Left hindlimb (tissue), 1 donor: Measurements from ENCODE around the gene ADCY7.
A peak's percentile ranks its signal among the peaks of the same experiment; 100 is the strongest.

Source experiments
- DNase-seq: peaks from one replicate; pipeline ENCODE4 v3.0.0-alpha.2; 2018

Gene ADCY7

DNA sequence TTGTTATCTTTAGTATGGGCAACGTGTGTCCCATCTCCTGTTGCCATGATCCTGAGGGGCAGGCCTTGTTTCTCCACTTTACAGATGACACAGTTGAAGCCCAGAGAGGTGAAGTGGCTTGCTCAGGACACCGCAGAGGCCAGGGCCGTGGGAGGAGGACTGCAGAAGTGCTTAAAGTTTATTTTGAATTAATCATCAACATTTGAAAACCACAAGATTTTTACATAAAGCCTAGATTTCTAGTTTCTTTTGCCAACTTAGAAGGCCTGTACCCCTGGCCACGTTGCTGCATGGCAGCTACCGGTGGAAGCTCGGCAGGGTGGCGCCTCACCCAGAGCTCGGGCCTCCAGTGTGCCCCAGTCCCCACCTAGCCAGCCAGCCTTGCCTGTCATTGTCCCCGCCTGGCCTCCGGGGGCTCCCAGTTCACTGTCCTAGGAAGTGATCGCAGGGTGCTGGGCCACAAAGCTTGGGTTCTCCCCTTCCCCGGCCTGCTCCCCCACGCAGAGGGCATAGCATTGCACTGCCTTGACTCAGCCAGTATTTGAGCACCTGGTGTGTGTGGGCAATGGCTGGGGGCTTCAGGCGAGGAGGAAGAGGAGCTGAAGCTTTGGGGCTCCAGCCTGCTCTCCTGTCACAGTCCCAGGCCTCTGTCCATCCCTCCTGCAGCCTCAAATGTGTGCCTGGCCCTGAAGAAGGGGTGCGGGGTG, 14.8 kb upstream of the ADCY7 start:
- peak; percentile 37 for DNase-seq

GRCh38 chr16:50252082-50252611, 14.2 kb upstream of the ADCY7 start:
- DNase-seq, result no peak

DNA sequence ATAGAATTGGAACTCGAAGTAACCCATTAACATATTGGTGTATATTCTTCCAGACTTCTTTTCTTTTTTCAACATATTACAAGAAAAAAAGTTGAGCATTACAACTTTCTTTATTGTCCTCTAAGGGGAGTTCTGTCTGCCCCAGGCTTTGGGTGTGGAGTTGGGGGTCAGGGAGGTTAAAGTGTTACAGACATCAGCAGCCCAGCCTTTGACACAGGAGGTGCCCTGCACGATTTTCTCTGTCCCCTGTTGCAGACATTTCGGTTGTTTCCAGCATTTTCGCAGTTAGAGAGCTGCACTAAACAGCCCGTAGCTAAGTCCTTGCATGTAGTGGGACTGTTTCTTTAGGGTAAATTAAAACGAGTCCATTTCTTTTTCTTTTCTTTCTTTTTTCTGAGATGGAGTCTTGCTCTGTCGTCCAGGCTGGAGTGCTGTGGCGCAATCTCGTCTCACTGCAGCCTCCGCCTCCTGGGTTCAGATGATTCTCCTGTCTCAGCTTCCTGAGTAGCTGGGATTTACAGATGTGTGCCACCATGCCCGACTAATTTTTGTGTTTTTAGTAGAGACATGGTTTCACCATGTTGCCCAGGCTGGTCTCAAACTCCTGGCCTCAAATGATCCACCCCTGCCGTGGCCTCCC, 13.4 kb upstream of the ADCY7 start:
- no peak for DNase-seq

- DNase-seq, result no peak
Measured at GRCh38 chr16:50253514-50253910, 12.8 kb upstream of the ADCY7 start.

- DNase-seq, result no peak
Measured at GRCh38 chr16:50254072-50254471, 12.3 kb upstream of the ADCY7 start.

GRCh38 chr16:50255538-50255937, 10.8 kb upstream of the ADCY7 start:
- no peak for DNase-seq

GRCh38 chr16:50256604-50257003, 9.7 kb upstream of the ADCY7 start:
- no peak for DNase-seq

DNA sequence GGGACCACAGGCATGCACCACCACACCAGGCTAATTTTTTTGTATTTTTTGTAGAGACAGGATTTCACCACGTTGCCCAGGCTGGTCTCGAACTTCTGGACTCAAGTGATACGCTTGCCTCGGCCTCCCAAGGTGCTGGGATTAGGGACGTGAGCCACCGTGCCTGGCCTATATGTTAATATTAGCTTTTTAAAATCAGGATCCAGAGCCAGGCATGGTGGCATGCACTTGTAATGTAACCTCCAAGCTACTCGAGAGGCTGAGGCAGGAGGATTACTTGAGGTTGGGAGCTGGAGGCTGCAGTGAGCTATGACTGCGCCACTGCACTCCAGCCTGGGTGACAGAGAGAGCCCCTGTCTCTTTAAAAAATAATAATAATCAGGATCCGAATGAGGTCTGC, 8.5 kb upstream of the ADCY7 start:
- no peak for DNase-seq

DNA sequence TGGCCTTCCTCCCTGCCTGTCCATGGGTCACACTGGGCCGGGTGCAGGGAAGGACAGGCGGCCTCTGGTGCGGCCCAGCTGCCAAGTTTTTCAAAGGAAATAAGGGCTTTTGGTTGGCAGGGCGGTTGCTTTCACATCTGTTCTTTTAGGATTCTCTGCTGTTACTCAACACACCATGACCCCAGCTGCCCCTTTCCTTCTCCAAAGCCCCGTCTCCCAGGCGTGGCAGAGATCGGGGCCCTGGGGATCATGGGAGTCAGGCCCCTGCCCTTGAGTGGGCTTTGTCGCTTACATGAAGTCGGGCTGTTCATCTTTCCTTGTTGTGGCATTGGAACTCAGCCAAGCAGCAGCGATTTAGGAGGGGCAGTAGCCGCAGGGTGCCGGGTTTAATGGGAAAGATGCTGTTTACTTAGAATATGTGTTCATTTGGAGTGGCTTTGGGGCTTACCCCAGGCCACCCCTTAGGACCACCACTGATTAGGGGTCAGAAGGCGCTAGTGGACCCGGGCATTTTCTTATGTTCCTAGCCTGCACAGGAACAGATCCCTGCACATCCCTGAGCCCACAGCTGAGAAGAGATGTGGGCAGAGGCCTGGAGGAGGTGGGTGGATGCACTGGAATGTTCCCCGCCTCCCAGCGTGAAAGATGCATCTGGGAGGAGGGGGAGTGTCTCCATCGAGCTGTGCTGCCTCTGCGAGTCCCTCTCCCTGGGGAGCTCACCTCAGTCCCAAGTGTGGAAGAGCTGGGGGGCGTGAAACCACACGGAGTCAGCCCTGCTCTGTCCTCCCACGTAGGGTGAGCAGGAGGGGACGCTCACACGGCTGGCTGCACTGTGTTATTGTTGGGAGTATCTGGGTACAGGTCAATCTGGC, 6.8 kb upstream of the ADCY7 start:
- DNase-seq, result peak; percentile 71

- no peak for DNase-seq
Measured at GRCh38 chr16:50260206-50261159, 5.9 kb upstream of the ADCY7 start.

DNA sequence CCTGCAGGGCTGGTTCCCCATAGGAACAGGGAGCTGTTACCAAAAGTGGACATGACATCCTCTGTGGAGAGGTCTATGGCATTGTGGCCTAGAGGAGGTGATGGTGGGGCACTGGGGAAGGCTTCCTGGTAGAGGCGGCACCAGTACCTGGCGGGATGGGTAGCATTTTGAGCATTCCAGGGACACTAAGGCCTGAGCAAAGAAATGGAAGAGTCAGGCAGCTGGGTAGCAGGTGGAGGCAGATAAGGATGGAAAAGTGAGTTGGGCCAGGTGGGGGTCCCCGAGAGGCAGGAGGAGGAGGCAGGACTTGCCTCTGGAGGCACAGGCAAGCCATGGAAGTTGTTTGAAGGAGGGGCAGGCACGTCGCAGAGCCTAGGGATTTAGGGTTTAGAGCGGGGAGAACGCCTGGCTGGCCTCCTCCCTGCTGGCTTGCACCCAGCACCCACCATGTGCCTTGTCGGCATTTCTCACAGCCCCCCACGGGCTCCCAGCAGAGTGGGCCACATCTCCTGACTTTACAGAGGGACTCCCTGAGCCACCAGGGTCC, 5.1 kb upstream of the ADCY7 start:
- no peak for DNase-seq

GRCh38 chr16:50261707-50262235, 4.6 kb upstream of the ADCY7 start:
- DNase-seq, result no peak

DNA sequence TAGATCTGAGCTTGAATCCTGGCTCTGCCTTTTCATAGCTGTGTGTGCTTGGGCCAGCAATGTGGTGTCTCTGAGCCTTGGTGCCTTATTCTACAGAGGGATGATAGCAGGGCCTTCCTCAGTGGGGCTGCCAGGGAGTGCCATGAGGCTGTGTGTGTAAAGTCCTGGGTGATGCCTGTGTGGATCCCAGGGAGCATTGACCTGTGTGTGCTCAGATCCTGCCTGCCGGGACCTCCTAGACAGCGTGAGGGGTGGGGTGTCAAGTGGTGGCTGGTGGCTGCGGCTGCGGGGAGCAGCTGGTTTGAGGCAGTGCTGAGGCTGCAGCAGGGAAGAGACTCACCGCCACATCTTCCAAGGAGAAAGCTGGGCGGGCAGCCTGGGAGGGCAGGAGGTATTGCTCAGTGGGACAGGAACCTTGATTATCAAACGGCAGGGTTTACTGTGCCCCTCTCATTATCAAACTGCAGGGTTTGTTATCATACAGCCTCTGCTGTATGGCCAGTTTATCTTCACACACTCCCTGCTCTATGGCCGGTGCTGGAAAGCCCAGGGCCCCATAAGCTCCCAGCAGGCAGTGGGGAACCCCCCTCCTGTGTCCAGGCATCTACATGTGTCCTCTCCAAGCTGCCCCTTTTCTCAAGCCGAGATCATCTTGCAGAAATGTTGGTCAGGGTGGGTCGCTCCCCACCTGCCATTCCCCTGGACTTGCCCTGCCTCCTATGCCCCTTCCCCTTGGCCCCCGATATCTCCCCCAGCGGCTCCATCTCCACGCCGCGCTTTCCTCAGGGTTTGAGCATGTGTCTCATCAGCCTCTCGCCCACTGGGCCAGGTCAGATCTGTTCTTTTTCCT, 3.1 kb upstream of the ADCY7 start:
- no peak for DNase-seq

DNA sequence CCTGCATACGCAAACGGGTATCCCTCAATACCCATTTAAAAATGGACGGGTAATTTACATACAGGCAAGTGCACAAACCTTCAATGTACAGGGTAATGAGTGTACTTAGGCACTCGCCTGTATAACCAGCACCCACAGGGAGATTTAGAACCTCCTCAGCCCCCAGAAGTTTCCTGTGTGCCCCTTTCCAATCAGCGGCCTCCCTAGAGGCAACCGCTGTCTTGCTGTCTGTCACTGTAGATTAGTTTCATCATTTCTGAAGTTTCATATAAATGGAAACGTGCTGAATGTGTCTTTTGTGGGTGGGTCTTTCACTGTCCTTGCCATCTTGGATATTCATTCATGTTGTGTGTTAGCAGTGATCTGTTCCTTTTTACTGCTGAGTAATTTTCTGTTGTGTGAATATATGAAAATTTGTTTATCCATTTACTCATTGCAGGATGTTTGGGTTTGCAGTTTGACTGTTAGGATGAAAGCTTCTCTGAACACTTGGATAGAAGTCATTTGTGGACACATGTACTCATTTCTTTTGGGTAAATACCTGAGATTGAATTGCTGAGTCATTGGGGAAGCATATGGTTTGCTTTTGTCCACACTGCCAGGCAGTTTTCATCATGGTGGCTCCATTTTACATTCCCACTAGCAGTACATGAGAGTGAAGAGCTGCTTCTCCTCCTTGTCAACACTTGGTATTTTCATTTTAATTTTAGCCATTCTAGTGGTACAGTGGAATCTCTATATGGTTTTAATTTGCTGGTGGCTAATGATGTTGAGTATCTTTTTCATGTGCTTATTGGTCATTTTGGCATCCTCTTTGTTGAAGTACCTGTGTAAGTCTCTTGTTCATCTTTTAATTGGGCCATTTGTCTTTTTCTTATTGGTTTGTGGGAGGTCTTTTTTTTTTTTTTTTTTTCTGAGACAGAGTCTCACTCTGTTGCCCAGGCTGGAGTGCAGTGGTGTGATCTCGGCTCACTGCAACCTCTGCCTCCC, 2.1 kb upstream of the ADCY7 start:
- no peak for DNase-seq

GRCh38 chr16:50265260-50265659, 1.1 kb upstream of the ADCY7 start:
- no peak for DNase-seq

DNA sequence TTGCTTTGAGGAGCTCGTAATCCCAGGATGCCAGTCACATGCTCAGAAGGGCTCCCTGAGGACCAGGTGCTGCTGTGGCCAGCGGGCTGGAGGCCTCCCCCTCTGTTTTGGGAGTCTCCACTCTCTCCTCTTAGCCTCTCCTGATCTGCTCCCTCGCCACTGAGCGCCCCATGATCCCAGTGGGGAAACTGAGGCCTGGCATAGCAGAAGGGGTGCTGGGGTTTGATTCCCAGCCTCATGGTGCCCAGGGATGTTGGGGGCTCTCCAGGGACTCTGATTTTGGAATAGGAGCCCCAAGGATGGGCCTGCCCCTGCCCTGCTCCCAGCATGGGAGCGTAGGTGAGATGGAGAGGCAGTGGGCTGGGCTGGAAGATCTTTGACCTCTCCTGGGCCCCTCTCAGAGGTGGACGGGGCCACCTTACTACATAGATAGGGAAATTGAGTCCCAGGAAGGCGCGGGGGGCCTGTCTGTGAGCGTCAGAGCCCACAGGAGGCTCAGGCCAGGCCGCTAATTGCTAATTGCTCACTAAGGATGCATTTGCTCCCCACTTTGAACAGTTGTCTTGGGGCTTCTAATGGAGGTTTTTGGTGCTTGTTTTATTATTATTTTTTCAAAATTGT, 525 bp upstream of the ADCY7 start:
- no peak for DNase-seq

DNA sequence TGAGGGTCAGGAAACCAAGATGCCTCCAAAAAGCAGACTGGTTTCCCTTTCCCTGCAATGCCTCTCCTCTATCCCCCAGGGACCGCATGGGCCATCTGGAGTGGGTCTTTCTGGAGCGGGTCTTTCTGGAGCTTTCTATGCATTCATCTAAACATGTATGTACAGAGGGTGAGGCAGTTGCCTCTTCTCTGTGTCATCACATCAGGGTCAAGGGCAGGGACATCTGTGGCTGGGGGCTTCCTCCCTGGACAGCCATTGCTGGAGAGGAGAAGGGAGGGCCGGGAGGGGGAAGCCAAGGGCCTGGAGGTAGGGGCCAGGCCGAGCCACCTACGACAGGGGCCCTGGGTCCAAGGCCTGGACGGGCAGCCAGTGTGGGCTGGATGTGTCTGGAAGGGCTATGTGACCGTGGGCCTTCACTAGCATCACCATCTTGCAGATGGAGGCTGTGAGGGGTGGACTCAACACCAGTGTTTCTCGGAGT, 840 bp downstream of the ADCY7 start:
- DNase-seq, result no peak

- DNase-seq, result no peak
Measured at GRCh38 chr16:50267651-50268050, 1.3 kb downstream of the ADCY7 start.

- no peak for DNase-seq
Measured at GRCh38 chr16:50268352-50268751, 2.0 kb downstream of the ADCY7 start.
